OCI-LY3 (cell line): Measurements from ENCODE around the gene CDH23.

Experiments
- H2AFZ ChIP-seq: fragments of 200-600, 300-600 bp; shearing (Covaris generic); 2 replicates; pipeline ENCODE4 v1.6.0; 2014; ENCODE audit warnings: antibody characterized with exemption, low read depth, low read length
- H3K27ac ChIP-seq: fragments of 200-600, 300-600 bp; sonication (generic); 2 replicates; pipeline ENCODE4 v1.5.1; 2014; ENCODE audit warnings: mild to moderate bottlenecking, low read length, moderate library complexity, mixed read lengths
- H3K27me3 ChIP-seq: fragments of 200-600, 300-600 bp; sonication (generic); 2 replicates; pipeline ENCODE4 v1.6.1; 2014; ENCODE audit warnings: low read depth, low read length, mixed read lengths
- H3K36me3 ChIP-seq: fragments of 200-600, 300-600 bp; sonication (generic); replicated peaks from 2 replicates; pipeline ENCODE3; 2014; ENCODE audit warnings: low read depth, low read length, mixed read lengths
- H3K4me1 ChIP-seq: fragments of 300-600, 200-600 bp; sonication (generic); 2 replicates; pipeline ENCODE4 v1.6.1; 2014; ENCODE audit warnings: low read length, mixed read lengths
- H3K4me2 ChIP-seq: fragments of 200-600, 300-600 bp; sonication (generic); 2 replicates; pipeline ENCODE4 v1.6.1; 2014; ENCODE audit warnings: low read length, mixed read lengths
- H3K4me3 ChIP-seq: fragments of 300-600, 200-600 bp; sonication (generic); 2 replicates; pipeline ENCODE4 v1.5.1; 2014; ENCODE audit warnings: antibody characterized with exemption, mild to moderate bottlenecking, low read length, moderate library complexity
- H3K79me2 ChIP-seq: fragments of 300-600, 200-600 bp; shearing (Covaris generic); 2 replicates; pipeline ENCODE4 v1.6.1; 2014; ENCODE audit warnings: mild to moderate bottlenecking, low read length, mixed read lengths
- H3K9ac ChIP-seq: fragments of 300-600, 200-600 bp; shearing (Covaris generic); 2 replicates; pipeline ENCODE4 v1.6.0; 2014; ENCODE audit warnings: mild to moderate bottlenecking, low read length, moderate library complexity
- H3K9me3 ChIP-seq: fragments of 200-600, 300-600 bp; shearing (Covaris generic); 2 replicates; pipeline ENCODE4 v1.6.1; 2014; ENCODE audit warnings: low read length, mixed read lengths; ENCODE audit not compliant: insufficient read depth
- H4K20me1 ChIP-seq: fragments of 200-600, 300-600 bp; sonication (generic); 2 replicates; pipeline ENCODE4 v1.6.1; 2016; ENCODE audit warnings: low read length, mixed read lengths; ENCODE audit not compliant: insufficient read depth
- EZH2phosphoT487 ChIP-seq: fragments of 200-600 bp; shearing (Covaris generic); IDR thresholded peaks from 2 replicates; pipeline ENCODE4 v1.6.1; 2018; ENCODE audit warnings: antibody characterized with exemption, mixed run types, low read depth
- TF ChIP-seq, protein P1 (sequence below): fragments of 200-600, 300-600 bp; sonication (generic); IDR thresholded peaks from 2 replicates; pipeline ENCODE4 v1.5.1; 2014; ENCODE audit warnings: antibody characterized with exemption, low read length, low read depth

CDH23 gene

DNA sequence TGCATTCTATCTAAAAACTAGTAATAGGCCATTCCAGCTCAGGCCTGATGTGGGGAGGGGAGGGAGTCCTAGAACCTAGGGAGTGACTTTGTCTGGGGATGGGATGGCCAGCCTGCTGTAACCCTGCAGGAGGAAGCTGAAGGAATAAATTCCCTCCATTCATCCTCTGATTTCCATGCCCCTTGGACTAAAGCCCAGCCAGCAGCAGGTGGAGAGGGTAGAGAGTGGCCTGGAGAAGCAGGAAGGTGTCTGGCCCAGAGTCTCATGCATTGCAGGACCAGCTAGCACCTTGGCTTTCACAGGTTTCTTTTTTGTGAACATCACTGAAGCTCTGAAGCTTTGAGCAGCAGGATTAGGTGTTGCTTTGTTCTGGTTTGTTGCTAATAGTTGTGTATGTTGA is 32.8 kb upstream of the CDH23 start:
- Histone ChIP-seq H3K4me2 (no peak overlapping the region), H3K27ac (no peak overlapping the region), H3K4me3 (no peak overlapping the region), H3K9ac (no peak overlapping the region), H3K79me2 (no peaks in the 10 kb centered on the region), H3K36me3 (no peaks in the 10 kb centered on the region), H3K4me1 (peaks cover 43% of the 10 kb centered on the region), H4K20me1 (no peaks in the 10 kb centered on the region), H2AFZ (no peak overlapping the region), H3K27me3 (no peaks in the 10 kb centered on the region), H3K9me3 (no peaks in the 10 kb centered on the region)
- no peak for TF ChIP-seq EZH2phosphoT487
- TF ChIP-seq, protein P1, sequence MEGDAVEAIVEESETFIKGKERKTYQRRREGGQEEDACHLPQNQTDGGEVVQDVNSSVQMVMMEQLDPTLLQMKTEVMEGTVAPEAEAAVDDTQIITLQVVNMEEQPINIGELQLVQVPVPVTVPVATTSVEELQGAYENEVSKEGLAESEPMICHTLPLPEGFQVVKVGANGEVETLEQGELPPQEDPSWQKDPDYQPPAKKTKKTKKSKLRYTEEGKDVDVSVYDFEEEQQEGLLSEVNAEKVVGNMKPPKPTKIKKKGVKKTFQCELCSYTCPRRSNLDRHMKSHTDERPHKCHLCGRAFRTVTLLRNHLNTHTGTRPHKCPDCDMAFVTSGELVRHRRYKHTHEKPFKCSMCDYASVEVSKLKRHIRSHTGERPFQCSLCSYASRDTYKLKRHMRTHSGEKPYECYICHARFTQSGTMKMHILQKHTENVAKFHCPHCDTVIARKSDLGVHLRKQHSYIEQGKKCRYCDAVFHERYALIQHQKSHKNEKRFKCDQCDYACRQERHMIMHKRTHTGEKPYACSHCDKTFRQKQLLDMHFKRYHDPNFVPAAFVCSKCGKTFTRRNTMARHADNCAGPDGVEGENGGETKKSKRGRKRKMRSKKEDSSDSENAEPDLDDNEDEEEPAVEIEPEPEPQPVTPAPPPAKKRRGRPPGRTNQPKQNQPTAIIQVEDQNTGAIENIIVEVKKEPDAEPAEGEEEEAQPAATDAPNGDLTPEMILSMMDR = no peak

DNA sequence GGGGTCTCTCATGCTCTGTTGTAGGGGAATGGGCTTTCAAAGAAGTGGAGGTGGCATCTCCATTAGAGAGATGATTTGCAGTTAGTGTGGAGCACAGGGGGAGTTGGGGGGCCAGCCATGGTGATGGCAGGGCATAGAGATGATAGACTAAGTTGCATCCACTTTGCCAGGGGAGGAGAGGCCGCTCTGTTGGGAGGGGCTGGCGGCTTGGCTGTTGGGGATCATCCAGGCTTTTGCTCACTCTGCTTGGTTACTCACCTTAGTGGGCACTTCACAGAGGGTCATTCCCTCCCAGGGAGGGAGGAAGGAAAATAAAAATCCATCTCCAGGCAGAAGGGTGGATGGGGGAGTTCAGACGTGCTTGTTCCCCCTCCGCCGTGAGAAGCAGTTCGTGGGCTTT is 31.4 kb upstream of the CDH23 start:
- Histone ChIP-seq H3K27ac (no peak overlapping the region), H3K4me2 (no peak overlapping the region), H2AFZ (no peak overlapping the region), H4K20me1 (no peaks in the 10 kb centered on the region), H3K36me3 (no peaks in the 10 kb centered on the region), H3K9ac (no peak overlapping the region), H3K4me1 (peaks cover 42% of the 10 kb centered on the region), H3K4me3 (no peak overlapping the region), H3K27me3 (no peaks in the 10 kb centered on the region), H3K9me3 (no peaks in the 10 kb centered on the region), H3K79me2 (no peaks in the 10 kb centered on the region)
- no peak for TF ChIP-seq EZH2phosphoT487
- TF ChIP-seq, protein P1 = no peak

DNA sequence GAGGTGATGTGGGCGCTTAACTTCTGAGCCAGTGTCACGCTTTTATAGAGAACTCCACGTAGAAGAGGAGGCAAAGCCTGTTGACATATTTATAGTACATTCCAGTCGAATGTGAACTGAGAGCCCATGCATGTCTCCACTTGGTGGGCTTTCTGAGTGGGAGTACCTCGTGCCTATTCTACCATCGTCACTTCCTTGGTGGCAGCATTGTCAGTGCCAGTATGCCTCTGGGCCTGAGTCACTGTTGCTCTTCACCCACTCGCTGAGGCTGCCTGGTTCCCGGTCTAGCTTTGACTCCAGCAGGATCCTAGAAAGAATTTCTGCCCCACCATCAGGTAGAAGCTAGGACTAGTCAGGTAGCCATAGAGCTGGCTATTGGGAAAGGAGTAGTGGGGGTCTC is 30.0 kb upstream of the CDH23 start:
- no peak overlapping the region for H3K27ac ChIP-seq
- no peaks in the 10 kb centered on the region for H3K27me3 ChIP-seq
- H3K4me2 ChIP-seq = no peak overlapping the region
- no peaks in the 10 kb centered on the region for H3K9me3 ChIP-seq
- no peak overlapping the region for H3K9ac ChIP-seq
- no peak overlapping the region for H2AFZ ChIP-seq
- no peak for TF ChIP-seq EZH2phosphoT487
- TF ChIP-seq, protein P1 = no peak
- H4K20me1 ChIP-seq = no peaks in the 10 kb centered on the region
- H3K36me3 ChIP-seq = no peaks in the 10 kb centered on the region
- H3K4me1 ChIP-seq = peaks cover 49% of the 10 kb centered on the region
- H3K79me2 ChIP-seq = no peaks in the 10 kb centered on the region
- H3K4me3 ChIP-seq = no peak overlapping the region

DNA sequence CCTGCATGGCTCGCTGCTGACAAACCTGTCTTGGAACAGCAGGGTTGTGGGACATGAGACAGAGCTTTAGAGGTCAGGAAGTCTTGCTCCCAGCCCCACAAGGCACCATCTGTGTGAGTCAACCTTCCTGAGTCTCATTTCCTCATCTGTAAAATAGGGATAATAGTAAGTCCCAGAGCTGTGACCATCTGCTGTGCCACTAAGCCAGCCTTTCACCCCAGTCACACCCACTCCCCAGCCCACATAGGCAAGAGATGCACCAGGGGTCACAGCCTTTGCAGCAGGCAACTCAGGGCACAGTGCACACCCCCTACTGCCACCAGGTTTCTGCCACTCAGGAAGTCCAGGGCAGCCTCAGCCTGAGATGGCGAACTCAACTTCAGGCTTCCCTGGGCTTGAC is 29.4 kb upstream of the CDH23 start:
- Histone ChIP-seq H2AFZ (no peak overlapping the region), H3K4me3 (no peak overlapping the region), H3K4me1 (peaks cover 55% of the 10 kb centered on the region), H3K27ac (peak overlapping the region; percentile 19; the same call in 1 of the 2 replicates), H3K36me3 (no peaks in the 10 kb centered on the region), H3K9me3 (no peaks in the 10 kb centered on the region), H3K9ac (no peak overlapping the region), H3K27me3 (no peaks in the 10 kb centered on the region), H3K4me2 (peak overlapping the region; percentile 22; the same call in 1 of the 2 replicates), H4K20me1 (no peaks in the 10 kb centered on the region), H3K79me2 (no peaks in the 10 kb centered on the region)
- TF ChIP-seq, protein P1 = no peak
- TF ChIP-seq EZH2phosphoT487 = no peak
